GM19397 (cell line): ENCODE data around the gene HCFC2.
A peak's percentile ranks its signal among the peaks of the same experiment; 100 is the strongest.
"Not testable (repeated sequence)": the region's sequence is repeated elsewhere in the genome, so short reads cannot be mapped to it uniquely, and the experiment has no call there.

Experiments used
- ATAC-seq: cut with Tn5 transposase; IDR thresholded peaks from one replicate; pipeline ENCODE4 v1.9.1; 2021; ENCODE audit warnings: mild to moderate bottlenecking, moderate library complexity; ENCODE audit not compliant: unreplicated experiment

Gene HCFC2

GRCh38 chr12:104064031-104064841 is at the start of gene HCFC2:
Gene HCFC2 (plus strand): TSS chr12:104064531. CDS start chr12:104064561, 30 bp downstream.
- ATAC-seq = peak; percentile 88

DNA sequence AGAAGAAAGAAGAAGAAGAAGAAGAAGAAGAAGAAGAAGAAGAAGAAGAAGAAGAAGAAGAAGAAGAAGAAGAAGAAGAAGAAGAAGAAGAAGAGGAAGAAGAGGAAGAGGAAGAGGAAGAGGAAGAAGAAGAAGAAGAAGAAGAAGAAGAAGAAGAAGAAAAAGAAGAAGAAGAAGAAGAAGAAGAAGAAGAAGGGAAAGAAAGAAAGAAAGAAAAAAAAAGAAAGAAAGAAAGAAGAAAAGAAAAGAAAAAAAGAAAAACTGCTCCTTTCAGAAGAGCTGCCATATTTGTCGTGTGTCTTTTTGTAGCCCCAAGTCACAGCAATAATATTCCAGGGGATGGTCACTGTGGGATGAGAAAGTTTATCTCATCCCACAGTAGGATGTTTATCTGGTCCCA is 42.5 kb upstream of the HCFC2 start:
- ATAC-seq = not testable (repeated sequence)

GRCh38 chr12:104022786-104023185 is 41.5 kb upstream of the HCFC2 start:
- ATAC-seq = no peak

DNA sequence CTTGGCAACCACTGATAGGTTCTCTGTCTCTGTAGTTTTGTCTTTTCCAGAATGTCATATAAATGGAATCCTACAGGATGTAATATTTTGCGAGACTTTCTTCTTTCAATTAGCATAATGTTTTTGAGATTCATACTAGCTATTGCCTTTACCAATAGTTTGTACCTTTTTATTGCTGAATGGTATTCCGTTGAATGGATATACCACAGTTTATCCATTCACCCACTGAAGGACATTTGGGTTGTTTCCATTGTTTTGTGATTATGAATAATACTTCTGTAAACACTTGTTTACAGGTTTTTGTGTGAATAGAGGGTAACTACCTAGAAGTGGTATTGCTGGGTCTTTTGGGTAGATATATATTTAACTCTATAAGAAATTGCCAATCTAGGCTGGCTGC is 40.6 kb upstream of the HCFC2 start:
- ATAC-seq = no peak

DNA sequence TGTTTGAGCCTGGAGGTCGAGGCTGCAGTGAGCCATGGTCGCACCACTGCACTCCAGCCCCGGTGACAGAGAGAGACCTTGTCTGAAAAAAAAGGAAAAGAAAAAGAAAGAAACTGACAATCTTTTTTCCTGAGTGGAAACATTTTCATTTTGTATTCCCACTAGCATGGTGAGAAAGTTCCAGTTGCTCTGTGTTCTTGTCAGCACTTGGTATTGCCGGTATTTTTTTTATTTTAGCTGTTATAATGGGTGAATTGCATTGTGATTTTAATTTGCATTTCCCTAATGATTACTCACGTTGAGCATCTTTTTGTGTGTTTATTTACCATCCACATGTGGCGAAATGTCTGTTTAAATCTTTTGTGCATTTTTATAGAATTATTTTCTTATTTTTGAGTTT is 40.0 kb upstream of the HCFC2 start:
- no peak for ATAC-seq

- no peak for ATAC-seq
Measured at GRCh38 chr12:104025771-104026170, 38.6 kb upstream of the HCFC2 start.

- ATAC-seq = no peak
Measured at GRCh38 chr12:104026841-104027599, 37.3 kb upstream of the HCFC2 start.

- not testable (repeated sequence) for ATAC-seq
Measured at GRCh38 chr12:104030596-104030995, 33.7 kb upstream of the HCFC2 start.

- ATAC-seq = not testable (repeated sequence)
Measured at GRCh38 chr12:104036143-104036542, 28.2 kb upstream of the HCFC2 start.

DNA sequence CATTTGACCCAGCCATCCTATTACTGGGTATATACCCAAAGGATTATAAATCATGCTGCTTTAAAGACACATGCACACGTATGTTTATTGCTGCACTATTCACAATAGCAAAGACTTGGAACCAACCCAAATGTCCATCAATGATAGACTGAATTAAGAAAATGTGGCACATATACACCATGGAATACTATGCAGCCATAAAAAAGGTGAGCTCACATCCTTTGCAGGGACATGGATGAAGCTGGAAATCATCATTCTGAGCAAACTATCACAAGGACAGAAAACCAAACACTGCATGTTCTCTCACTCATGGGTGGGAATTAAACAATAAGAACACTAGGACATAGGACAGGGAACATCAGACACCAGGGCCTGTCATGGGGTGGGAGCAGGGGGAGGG is 24.6 kb upstream of the HCFC2 start:
- not testable (repeated sequence) for ATAC-seq

DNA sequence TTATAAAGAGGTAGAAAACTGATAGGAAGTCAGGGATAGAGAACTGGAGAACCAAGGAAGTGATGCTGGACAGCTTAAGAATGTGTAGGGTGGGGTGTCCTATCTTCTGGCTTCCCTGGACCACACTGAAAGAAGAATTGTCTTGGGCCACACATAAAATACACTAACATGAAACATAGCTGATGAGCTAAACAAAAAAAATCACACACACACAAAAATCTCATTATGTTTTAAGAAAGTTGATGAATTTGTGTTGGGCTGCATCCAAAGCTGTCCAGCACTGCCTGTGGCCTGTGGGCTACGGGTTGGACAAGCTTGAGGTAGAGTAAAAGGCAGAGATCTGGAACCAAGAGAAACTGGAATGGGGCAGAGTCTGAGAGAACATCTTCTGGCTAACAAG is 21.8 kb upstream of the HCFC2 start:
- ATAC-seq = no peak

GRCh38 chr12:104044158-104044557 is 20.2 kb upstream of the HCFC2 start:
- ATAC-seq = no peak

DNA sequence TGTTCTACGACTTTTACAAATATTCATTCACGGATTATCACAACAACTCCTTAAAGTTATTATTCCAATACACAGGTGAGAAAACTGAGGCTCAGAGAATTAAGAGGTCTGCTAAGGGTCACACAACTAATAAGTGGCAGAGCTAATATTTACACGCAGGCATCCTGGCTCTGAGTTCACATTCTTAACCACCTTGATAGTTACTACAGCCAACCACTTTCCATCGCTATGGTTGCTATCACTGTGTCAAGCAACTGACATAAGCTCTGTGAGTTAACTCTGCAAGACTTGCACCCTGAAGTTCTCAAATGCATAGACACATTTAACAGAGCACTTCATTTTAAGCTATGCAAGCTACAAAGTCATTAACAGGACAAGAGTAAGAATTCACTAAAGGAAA is 18.0 kb upstream of the HCFC2 start:
- ATAC-seq = no peak

- no peak for ATAC-seq
Measured at GRCh38 chr12:104048162-104048561, 16.2 kb upstream of the HCFC2 start.

DNA sequence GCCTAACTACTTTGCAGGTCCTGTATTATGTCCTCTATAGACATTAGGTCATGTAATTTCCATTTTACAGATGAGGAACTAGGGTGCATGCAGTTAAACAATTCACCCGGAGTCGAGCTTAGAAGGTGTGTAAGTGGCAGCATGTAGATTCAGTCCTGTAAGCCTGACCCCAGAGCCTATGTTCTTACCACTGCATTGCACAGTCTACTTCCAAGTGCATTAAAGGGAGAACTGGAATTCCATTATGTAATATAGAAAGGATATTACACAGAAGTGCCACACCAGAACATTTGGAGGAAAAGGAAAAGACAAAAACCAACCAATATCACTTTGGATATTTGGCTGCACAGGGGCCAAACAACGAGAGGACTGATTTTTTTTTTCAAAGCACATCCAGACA is 15.5 kb upstream of the HCFC2 start:
- no peak for ATAC-seq

DNA sequence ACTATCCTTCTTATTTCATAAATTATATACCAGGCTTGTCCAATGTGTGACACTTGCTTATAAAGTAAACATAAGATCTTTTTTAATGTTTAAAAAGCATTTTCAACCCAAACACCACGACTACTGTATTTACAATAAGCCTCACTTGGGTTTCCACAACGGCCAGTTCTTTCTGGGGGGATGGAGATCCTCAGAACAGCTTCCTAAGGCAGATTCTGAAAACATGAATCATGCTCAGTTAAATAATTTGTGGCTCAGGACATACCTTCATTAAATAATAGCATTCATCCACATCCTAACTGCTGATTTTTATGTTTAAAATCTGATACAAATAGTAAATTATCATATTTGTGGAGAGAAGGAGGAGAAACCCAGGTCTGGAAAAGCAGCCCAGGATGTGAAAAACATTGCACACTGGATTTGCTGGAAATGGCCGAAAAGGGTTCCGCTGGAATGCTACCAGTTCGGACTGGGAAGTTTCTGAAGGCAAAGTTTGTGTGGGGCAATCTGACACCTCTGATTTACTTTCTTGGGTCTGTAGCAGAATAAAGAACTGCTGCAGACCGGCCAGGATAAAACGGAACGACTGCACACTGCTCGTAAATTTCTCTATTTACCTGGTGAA is 14.9 kb upstream of the HCFC2 start:
- no peak for ATAC-seq

DNA sequence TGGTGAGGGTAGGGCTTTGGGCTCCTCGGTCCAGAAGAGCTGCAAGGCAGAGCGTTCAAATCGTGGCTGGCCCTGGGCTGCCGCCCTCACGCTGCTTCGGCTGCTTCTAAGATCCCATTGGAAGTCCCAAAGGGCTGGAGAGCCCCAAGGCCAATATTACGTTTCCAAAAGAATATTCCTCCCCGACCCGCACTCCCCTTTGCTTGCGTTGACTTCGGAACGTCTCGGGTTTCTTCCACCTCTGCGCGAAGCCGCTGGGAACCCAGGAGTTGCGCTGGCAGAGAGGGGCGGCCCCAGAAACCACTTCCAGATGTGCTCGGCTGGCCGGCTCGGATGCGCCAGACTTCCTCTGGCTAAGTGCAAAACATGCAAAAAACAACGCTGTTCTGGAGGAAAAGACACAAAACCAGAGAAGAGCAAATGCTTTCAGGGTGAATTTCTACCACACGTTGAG is 14.4 kb upstream of the HCFC2 start, which contains the start of gene GLT8D2:
TSS of gene GLT8D2 (minus strand) at position 285 of the 454 bp plus-strand sequence. CDS start 30,539 bp downstream, outside the sequence.
- ATAC-seq = no peak

- no peak for ATAC-seq
Measured at GRCh38 chr12:104050436-104050835, 13.9 kb upstream of the HCFC2 start.

GRCh38 chr12:104054681-104055346 is 9.5 kb upstream of the HCFC2 start:
- no peak for ATAC-seq

DNA sequence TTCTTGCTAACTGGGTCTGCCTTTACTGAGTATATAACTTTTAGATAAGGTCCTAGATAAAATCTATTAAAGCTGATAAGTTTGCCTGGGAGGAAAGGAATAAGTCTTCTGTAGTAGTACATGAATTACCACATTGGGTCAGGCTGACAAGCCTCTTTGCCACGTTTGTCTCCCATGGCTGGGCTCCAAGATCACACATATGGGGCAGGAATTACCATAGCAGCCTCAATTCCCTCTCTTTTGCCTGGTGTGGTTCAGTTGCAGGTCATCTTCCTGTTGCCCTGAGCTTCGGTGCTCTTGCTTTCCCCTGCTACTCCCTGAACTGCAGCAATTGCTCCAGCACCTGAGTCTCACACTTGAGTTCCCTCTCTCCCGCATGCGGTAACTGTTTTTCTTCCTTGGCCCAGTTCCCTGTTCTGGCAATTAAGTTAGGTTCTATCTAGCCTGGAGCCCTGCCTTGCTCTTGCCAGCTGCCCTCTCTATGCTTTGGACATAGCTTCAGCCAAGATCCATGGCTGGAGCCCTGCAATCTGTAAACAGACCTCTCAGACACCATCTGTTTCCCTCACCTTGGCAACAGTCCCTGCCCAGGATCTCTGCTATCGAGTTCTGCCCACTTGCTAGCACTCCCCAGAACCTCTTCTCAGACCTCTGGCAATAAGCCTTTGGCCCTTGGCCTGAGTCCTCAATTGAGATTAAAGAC is 8.5 kb upstream of the HCFC2 start:
- ATAC-seq = no peak
